ENCODE measurements around the gene KIF5A. TPM values are rescaled to one million over a fixed set of nuclear protein-coding genes. Genes with fewer than 3 reads are reported as not detected.

The KIF5A gene
- total RNA-seq, 6 experiments from 2014 or later: 0.02 TPM; not detected in 5

DNA sequence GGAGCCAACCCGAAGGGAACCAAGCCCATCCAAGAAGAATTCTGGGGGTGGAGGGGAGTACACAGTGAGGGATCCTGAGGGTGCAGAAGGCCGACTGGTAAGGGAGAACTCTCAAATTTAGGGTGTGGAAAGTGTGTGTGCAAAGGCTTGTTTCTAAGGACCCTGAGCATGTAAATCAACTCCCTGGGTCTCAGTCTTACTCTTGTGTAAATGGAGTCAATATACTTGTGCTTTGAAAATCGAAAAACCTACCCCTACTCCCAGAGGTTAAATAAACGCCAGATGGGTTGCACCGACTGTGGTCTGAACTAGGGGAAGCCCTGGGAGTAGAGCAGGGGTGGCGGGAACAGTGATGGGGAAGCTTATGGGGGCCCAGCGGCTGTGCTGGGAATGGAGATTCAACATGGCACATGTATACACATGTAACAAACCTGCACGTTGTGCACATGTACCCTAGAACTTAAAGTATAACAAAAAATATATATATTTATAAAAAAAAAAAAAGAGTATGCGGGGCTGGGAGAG is 77.1 kb downstream of the KIF5A start:
- Histone ChIP-seq H3K36me3 (no peaks in the 10 kb centered on the region), H3K4me3 (no peak overlapping the region), H3K27ac (no peak overlapping the region), H3K9me3 (no peaks in the 10 kb centered on the region), H3K4me1 (peaks cover 0 to 5% (median 0%) of the 10 kb centered on the region in 4 donors), H3K27me3 (peaks cover 6 to 22% of the 10 kb centered on the region in 2 donors)
- ATAC-seq (no peak), DNase-seq (peak in 1 of 3 donors; percentile 25)
- 15% methylated on average over 8 of the region's 9 CpGs for WGBS (ENCODE audit: insufficient coverage, low coverage, low lambda C conversion rate, missing lambda C conversion rate)
- intact Hi-C loops (cut with DNase I): no loop called here
- TF ChIP-seq, protein P1, sequence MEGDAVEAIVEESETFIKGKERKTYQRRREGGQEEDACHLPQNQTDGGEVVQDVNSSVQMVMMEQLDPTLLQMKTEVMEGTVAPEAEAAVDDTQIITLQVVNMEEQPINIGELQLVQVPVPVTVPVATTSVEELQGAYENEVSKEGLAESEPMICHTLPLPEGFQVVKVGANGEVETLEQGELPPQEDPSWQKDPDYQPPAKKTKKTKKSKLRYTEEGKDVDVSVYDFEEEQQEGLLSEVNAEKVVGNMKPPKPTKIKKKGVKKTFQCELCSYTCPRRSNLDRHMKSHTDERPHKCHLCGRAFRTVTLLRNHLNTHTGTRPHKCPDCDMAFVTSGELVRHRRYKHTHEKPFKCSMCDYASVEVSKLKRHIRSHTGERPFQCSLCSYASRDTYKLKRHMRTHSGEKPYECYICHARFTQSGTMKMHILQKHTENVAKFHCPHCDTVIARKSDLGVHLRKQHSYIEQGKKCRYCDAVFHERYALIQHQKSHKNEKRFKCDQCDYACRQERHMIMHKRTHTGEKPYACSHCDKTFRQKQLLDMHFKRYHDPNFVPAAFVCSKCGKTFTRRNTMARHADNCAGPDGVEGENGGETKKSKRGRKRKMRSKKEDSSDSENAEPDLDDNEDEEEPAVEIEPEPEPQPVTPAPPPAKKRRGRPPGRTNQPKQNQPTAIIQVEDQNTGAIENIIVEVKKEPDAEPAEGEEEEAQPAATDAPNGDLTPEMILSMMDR (IDR thresholded peaks at IDR 0.05): no peak
- TF ChIP-seq POLR2A (IDR thresholded peaks at IDR 0.05): no peak

DNA sequence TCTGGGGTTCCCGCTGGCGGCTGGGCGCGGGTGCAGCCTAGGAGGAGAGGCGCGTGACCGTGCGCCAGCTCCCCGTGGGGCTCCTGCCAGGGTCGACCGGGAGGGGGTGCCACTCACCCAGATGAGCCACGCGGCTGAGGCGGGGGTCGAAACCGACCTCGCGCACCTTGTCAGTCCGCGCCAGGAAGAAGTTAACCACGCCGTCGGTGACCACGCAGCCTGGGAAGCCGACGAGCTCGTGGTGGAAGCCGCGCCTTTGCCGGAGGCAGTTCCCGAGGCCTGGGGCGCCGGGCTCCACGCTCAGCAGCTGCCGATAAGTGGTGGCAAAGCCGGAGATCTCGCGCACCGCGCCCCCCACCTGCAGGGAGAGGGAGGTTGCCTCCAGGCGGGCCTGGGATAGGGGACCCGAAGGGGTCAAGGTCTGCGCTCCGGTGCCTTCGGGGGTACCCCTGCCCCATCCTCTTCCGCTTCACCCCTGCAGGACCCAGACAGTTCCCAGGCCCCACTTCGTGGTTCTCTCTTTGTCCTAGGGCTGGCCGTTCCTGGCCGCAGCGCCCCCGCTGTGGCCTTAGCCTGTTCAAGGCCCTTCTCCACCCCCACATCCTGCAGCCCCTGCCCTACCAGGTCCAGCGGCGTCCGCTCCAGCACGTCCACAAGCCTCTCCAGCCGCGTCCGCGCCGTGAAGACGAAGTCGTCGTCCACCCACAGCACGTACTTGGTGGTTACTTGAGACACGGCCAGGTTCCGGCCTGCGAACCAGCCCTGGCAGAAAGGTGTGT is 77.8 kb downstream of the KIF5A start:
- intact Hi-C loops (cut with DNase I): no loop called here
- WGBS (ENCODE audit: insufficient coverage, low coverage, low lambda C conversion rate, missing lambda C conversion rate): 25% methylated on average over 16 of the region's 67 CpGs
- no peak overlapping the region for H3K4me3 ChIP-seq
- H3K27ac ChIP-seq: no peak overlapping the region
- peak; percentile 4 to 33 (median 18) for ATAC-seq
- DNase-seq: peak in 1 of 3 donors; percentile 45
- H3K36me3 ChIP-seq: no peaks in the 10 kb centered on the region
- H3K9me3 ChIP-seq: no peaks in the 10 kb centered on the region
- TF ChIP-seq, protein P1 (IDR thresholded peaks at IDR 0.05): peak in 2 of 4 donors; percentile 6 to 11
- no peak for TF ChIP-seq POLR2A (IDR thresholded peaks at IDR 0.05)
- H3K4me1 ChIP-seq: peaks cover 0 to 12% (median 2%) of the 10 kb centered on the region in 4 donors
- peaks cover 6 to 17% of the 10 kb centered on the region in 2 donors for H3K27me3 ChIP-seq

DNA sequence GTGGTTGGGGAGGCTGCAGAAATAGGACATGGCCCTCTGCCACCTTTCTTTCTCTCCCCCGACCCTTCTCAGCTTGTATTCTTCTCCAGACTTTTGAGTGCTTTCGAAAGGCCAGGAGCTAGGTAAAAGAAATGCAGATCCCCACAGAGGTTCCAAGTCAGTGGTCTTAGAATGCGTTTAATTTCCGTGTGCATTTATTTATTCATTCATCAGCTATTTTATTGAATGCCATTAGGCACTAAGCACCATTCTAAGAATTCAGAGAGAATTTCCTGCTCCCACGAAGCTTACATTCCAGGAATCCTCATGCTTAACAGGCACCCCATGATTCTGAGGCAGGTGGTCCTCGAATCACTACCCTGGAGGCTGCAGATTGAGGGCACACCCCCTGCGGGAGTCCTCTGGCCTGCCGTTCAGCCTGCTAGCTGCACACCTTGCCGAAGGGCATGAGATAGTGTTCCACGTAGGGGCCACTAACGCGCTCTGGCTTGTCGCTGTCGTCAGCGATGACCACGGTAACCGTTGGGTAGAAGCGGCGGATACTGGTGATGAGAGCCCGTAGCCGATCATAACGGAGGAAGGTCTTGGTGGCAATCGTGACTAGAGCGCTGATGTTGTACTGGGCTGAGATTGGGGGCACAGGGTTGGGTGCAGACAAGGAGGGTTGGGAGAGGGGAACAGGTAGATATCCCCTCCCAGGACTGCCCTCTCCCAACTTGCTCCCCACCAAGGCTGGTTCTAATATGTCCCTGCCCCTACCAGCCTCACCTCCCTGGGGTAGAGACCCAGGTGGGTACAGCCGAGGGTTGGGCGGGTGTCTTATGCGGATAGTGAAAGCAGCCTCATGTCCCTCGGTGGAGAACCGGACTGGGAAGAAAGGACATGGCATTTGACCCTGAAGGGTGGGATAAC is 78.7 kb downstream of the KIF5A start:
- WGBS (ENCODE audit: insufficient coverage, low coverage, low lambda C conversion rate, missing lambda C conversion rate): 55% methylated on average over 22 of the region's 29 CpGs
- H3K27me3 ChIP-seq: peaks cover 6 to 17% of the 10 kb centered on the region in 2 donors
- H3K9me3 ChIP-seq: no peaks in the 10 kb centered on the region
- intact Hi-C loops (cut with DNase I): no loop called here
- H3K27ac ChIP-seq: no peak overlapping the region
- no peak overlapping the region for H3K4me3 ChIP-seq
- ATAC-seq (no peak), DNase-seq (no peak)
- H3K36me3 ChIP-seq: no peaks in the 10 kb centered on the region
- H3K4me1 ChIP-seq: peaks cover 0 to 17% (median 3%) of the 10 kb centered on the region in 4 donors
- TF ChIP-seq, protein P1 (IDR thresholded peaks at IDR 0.05): no peak
- no peak for TF ChIP-seq POLR2A (IDR thresholded peaks at IDR 0.05)

DNA sequence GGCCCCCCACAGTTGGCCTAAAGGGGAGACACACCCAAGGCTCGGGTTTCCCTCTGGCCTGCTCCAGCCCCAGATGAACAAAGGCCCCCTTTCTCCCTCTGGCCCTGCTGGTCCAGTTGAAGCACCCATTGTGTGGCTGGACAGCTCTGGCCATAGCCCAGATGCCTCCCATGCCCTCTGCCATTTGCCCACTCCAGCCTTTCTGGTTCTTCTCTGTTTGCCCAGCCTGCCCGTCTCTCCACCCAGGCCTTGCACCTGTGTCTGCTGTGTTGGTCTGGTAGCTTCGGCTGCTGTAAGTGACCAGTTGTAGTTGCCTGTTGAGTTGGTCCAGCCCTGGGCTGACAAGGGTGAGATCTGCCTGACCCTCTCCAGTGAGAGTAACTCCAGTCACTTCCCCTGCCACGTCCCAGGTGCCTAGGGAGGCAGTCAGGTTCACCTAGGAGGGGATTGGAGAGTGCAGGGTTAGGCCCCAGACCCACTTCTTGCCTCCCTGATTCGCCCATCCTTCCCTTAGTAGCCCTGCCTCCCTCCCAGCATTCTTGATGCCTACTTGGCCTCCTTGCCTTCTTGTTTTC is 80.1 kb downstream of the KIF5A start:
- Histone ChIP-seq H3K9me3 (no peaks in the 10 kb centered on the region), H3K4me1 (peaks cover 0 to 17% (median 3%) of the 10 kb centered on the region in 4 donors), H3K36me3 (no peaks in the 10 kb centered on the region), H3K27me3 (peaks cover 10 to 17% of the 10 kb centered on the region in 2 donors), H3K27ac (no peak overlapping the region), H3K4me3 (no peak overlapping the region)
- DNase-seq: no peak
- ATAC-seq: no peak
- TF ChIP-seq POLR2A (IDR thresholded peaks at IDR 0.05): no peak
- TF ChIP-seq, protein P1 (IDR thresholded peaks at IDR 0.05): no peak
- intact Hi-C loops (cut with DNase I): no loop called here
- WGBS (ENCODE audit: insufficient coverage, low coverage, low lambda C conversion rate, missing lambda C conversion rate): 88% methylated on average over 3 of the region's 5 CpGs

Measured in right lobe of liver (tissue), 6 donors.